A549 (cell line): ENCODE data around the gene SMIM17.

Experiments used
- CBX8 ChIP-seq: fragments of 200-600 bp; sonication (generic); IDR thresholded peaks from 2 replicates; pipeline ENCODE4 v1.6.1; 2016
- EHMT2 ChIP-seq: fragments of 200-600 bp; sonication (generic); IDR thresholded peaks from 2 replicates; pipeline ENCODE4 v1.6.1; 2016; ENCODE audit warnings: antibody characterized with exemption, low read depth, mild to moderate bottlenecking, moderate library complexity
- ESRRA ChIP-seq: fragments of 150-350 bp; IDR thresholded peaks from 2 replicates; pipeline ENCODE4 v1.6.1; 2014; ENCODE audit warnings: mild to moderate bottlenecking, low read length, borderline replicate concordance
- HMGXB4 ChIP-seq: fragments of 250-450 bp; sonication (Bioruptor Pico); IDR thresholded peaks from 2 replicates; pipeline ENCODE4 v1.5.0; 2021; ENCODE audit warnings: mild to moderate bottlenecking, moderate library complexity, borderline replicate concordance
- JUNB ChIP-seq: fragments of >200 bp; sonication (Bioruptor Twin); formaldehyde crosslinking; IDR thresholded peaks from 2 replicates; pipeline ENCODE4 v1.6.1; 2016
- KDM5A ChIP-seq: fragments of 200-600 bp; sonication (generic); IDR thresholded peaks from 2 replicates; pipeline ENCODE4 v1.6.1; 2016; ENCODE audit warnings: antibody characterized with exemption, mild to moderate bottlenecking
- MAFK ChIP-seq: fragments of 450-650 bp; IDR thresholded peaks from 2 replicates; pipeline ENCODE4 v1.6.1; 2014; ENCODE audit not compliant: partially characterized antibody
- MAX ChIP-seq: IDR thresholded peaks from 2 replicates; pipeline ENCODE4 v1.6.1; 2012
- POLR2A ChIP-seq: IDR thresholded peaks from 2 replicates; pipeline ENCODE4 v1.6.1; 2012; ENCODE audit warnings: mild to moderate bottlenecking, low read length
- TF ChIP-seq, protein P1 (sequence below): fragments of >200 bp; sonication (Bioruptor Twin); formaldehyde crosslinking; IDR thresholded peaks from 3 replicates; pipeline ENCODE4 v1.5.1; 2016
- TF ChIP-seq, protein P2 (sequence below): fragments of 200-600 bp; sonication (generic); IDR thresholded peaks from 2 replicates; pipeline ENCODE4 v1.6.1; 2016; ENCODE audit warnings: antibody characterized with exemption, mild to moderate bottlenecking, moderate library complexity
- TF ChIP-seq, protein P3 (sequence below): fragments of 450-650 bp; IDR thresholded peaks from 2 replicates; pipeline ENCODE4 v1.6.1; 2014; ENCODE audit warnings: antibody characterized with exemption

DNA sequence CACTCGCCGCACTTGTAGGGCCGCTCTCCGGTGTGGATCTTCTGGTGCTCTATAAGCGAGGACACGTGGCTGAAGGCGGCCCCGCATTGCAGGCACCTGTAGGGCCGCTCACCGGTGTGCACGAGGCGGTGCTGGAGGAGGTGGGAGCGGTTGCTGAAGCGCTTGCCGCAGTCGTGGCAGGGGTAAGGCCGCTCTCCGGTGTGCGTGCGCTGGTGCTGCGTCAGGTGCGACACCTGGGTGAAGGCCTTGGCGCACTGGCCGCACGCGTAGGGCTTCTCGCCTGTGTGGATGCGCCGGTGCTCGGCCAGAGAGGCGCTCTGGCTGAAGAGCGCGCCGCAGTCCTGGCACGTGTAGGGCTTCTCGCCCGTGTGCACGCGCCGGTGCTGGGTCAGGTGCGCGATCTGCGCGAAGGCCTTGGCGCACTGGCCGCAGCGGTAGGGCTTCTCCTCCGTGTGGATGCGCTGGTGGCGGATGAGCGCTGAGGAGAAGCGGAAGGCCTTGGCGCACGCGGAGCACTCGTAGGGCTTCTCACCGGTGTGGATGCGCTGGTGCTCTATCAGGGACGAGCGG lies 21.1 kb downstream of the SMIM17 start:
- TF ChIP-seq POLR2A (no peak), MAX (no peak), KDM5A (no peak), JUNB (no peak), HMGXB4 (no peak), ESRRA (no peak), CBX8 (no peak), MAFK (no peak), EHMT2 (no peak)
- TF ChIP-seq, protein P1, sequence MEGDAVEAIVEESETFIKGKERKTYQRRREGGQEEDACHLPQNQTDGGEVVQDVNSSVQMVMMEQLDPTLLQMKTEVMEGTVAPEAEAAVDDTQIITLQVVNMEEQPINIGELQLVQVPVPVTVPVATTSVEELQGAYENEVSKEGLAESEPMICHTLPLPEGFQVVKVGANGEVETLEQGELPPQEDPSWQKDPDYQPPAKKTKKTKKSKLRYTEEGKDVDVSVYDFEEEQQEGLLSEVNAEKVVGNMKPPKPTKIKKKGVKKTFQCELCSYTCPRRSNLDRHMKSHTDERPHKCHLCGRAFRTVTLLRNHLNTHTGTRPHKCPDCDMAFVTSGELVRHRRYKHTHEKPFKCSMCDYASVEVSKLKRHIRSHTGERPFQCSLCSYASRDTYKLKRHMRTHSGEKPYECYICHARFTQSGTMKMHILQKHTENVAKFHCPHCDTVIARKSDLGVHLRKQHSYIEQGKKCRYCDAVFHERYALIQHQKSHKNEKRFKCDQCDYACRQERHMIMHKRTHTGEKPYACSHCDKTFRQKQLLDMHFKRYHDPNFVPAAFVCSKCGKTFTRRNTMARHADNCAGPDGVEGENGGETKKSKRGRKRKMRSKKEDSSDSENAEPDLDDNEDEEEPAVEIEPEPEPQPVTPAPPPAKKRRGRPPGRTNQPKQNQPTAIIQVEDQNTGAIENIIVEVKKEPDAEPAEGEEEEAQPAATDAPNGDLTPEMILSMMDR = no peak
- TF ChIP-seq, protein P2, sequence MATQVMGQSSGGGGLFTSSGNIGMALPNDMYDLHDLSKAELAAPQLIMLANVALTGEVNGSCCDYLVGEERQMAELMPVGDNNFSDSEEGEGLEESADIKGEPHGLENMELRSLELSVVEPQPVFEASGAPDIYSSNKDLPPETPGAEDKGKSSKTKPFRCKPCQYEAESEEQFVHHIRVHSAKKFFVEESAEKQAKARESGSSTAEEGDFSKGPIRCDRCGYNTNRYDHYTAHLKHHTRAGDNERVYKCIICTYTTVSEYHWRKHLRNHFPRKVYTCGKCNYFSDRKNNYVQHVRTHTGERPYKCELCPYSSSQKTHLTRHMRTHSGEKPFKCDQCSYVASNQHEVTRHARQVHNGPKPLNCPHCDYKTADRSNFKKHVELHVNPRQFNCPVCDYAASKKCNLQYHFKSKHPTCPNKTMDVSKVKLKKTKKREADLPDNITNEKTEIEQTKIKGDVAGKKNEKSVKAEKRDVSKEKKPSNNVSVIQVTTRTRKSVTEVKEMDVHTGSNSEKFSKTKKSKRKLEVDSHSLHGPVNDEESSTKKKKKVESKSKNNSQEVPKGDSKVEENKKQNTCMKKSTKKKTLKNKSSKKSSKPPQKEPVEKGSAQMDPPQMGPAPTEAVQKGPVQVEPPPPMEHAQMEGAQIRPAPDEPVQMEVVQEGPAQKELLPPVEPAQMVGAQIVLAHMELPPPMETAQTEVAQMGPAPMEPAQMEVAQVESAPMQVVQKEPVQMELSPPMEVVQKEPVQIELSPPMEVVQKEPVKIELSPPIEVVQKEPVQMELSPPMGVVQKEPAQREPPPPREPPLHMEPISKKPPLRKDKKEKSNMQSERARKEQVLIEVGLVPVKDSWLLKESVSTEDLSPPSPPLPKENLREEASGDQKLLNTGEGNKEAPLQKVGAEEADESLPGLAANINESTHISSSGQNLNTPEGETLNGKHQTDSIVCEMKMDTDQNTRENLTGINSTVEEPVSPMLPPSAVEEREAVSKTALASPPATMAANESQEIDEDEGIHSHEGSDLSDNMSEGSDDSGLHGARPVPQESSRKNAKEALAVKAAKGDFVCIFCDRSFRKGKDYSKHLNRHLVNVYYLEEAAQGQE = no peak
- TF ChIP-seq, protein P3, sequence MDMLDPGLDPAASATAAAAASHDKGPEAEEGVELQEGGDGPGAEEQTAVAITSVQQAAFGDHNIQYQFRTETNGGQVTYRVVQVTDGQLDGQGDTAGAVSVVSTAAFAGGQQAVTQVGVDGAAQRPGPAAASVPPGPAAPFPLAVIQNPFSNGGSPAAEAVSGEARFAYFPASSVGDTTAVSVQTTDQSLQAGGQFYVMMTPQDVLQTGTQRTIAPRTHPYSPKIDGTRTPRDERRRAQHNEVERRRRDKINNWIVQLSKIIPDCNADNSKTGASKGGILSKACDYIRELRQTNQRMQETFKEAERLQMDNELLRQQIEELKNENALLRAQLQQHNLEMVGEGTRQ = no peak
